Measurements from ENCODE around the gene PPM1A. TPM values are rescaled to one million over a fixed set of nuclear protein-coding genes. Genes with fewer than 3 reads are reported as not detected.

PPM1A gene
- total and polyA plus RNA-seq, 9 of the 15 experiments (the other 6 are each of a cell fraction or from before 2014, with no cell fraction given) = 5.5 to 23.9 (median 15.2) TPM

- TF ChIP-seq CHD7 (IDR thresholded peaks at IDR 0.05; ENCODE audit: low read depth, low read length) (no peak), ARID2 (IDR thresholded peaks at IDR 0.05) (no peak), IFI16 (CRISPR knock-in tag; IDR thresholded peaks at IDR 0.05) (no peak), ZNF75A (CRISPR knock-in tag; IDR thresholded peaks at IDR 0.05) (no peak), NFIX (CRISPR knock-in tag; IDR thresholded peaks at IDR 0.05; ENCODE audit: low read depth) (no peak), NFATC3 (IDR thresholded peaks at IDR 0.05) (no peak), ZNF282 (CRISPR knock-in tag; IDR thresholded peaks at IDR 0.05) (no peak), SRF (CRISPR knock-in tag; IDR thresholded peaks at IDR 0.05) (no peak), HIVEP1 (CRISPR knock-in tag; IDR thresholded peaks at IDR 0.05) (no peak)
- TF ChIP-seq, protein P1, sequence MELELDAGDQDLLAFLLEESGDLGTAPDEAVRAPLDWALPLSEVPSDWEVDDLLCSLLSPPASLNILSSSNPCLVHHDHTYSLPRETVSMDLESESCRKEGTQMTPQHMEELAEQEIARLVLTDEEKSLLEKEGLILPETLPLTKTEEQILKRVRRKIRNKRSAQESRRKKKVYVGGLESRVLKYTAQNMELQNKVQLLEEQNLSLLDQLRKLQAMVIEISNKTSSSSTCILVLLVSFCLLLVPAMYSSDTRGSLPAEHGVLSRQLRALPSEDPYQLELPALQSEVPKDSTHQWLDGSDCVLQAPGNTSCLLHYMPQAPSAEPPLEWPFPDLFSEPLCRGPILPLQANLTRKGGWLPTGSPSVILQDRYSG (tag; conservative IDR thresholded peaks at IDR 0.05; ENCODE audit: low read depth) = no peak
These were observed 7.9 kb upstream of the PPM1A start (continued) for GRCh38 chr14:60241091-60241490.

Measured in K562 (cell line).